ENCODE results near the gene ADORA2A.

DNA sequence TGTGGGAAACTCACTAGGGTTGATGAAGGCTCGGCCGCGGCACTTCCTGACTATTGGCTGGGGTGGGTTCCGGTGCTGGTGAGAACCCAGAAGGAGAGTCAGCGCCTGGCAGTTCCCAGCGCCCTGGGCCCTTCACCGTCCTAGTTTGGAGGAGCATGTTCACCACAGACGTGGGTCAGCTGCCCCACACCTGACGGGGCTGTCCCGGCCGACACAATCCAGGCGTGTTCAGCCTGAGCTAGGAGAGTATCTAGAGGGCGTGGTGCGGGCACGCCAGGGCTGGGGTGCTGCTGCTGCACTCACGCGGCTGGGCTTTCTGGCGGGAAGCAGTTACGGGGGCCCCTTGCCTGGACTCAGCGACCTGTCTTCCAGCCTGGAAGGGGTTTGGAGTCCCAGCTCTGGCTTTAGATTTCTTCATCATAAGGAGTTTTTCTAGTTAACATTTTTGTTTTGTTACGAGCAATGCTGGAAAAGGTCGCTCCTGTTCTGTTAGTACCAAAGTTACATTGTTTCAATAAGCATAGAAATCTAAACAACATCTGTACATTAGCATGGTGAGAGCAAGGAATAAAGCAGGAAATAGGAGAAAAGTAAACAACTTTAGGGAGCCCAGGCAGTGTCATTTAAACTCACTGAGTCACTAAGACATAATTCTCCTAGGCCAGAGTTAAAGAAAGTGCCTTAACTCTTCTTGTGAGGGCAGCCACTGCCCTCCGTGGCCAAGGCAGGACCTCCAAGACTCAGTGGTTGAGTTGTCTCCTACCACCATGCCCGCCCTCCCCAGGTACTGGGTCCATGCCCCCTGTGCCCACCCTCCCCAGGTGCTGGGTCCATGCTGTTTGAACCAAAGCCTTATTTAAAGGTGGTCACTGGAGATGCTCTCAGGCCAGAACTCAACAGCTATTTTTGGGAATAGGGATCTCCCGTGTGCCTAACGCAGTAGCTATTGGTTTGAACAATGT lies 12.1 kb upstream of the ADORA2A start:
- TF ChIP-seq, protein P1, sequence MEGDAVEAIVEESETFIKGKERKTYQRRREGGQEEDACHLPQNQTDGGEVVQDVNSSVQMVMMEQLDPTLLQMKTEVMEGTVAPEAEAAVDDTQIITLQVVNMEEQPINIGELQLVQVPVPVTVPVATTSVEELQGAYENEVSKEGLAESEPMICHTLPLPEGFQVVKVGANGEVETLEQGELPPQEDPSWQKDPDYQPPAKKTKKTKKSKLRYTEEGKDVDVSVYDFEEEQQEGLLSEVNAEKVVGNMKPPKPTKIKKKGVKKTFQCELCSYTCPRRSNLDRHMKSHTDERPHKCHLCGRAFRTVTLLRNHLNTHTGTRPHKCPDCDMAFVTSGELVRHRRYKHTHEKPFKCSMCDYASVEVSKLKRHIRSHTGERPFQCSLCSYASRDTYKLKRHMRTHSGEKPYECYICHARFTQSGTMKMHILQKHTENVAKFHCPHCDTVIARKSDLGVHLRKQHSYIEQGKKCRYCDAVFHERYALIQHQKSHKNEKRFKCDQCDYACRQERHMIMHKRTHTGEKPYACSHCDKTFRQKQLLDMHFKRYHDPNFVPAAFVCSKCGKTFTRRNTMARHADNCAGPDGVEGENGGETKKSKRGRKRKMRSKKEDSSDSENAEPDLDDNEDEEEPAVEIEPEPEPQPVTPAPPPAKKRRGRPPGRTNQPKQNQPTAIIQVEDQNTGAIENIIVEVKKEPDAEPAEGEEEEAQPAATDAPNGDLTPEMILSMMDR (IDR thresholded peaks at IDR 0.05): no peak
- no peak for TF ChIP-seq POLR2A (IDR thresholded peaks at IDR 0.05)
